ENCODE measurements around the gene CD81.

Gene CD81

GRCh38 chr11:2360081-2360642 is 16.9 kb upstream of the CD81 start:
- TF ChIP-seq TEAD4 (IDR thresholded peaks at IDR 0.05), result no peak
- no peak for TF ChIP-seq TAF1 (IDR thresholded peaks at IDR 0.05; ENCODE audit: low read depth)
- no peak for TF ChIP-seq NFIC (IDR thresholded peaks at IDR 0.05)
- TF ChIP-seq TCF12 (IDR thresholded peaks at IDR 0.05; ENCODE audit: low read depth), result no peak
- TF ChIP-seq CEBPB (IDR thresholded peaks at IDR 0.05), result no peak
- TF ChIP-seq EP300 (IDR thresholded peaks at IDR 0.05; ENCODE audit: borderline replicate concordance), result no peak
- no peak for TF ChIP-seq REST (IDR thresholded peaks at IDR 0.05; ENCODE audit: low read depth)
- TF ChIP-seq MAX (IDR thresholded peaks at IDR 0.05), result no peak
- no peak for TF ChIP-seq ZBTB7A (IDR thresholded peaks at IDR 0.05; ENCODE audit: low read depth)
- TF ChIP-seq YY1 (IDR thresholded peaks at IDR 0.05; ENCODE audit: low read depth), result no peak
- no peak for TF ChIP-seq RAD21 (IDR thresholded peaks at IDR 0.05; ENCODE audit: low read depth)
- no peak for TF ChIP-seq FOXM1 (IDR thresholded peaks at IDR 0.05; ENCODE audit: borderline replicate concordance, low read depth)
- TF ChIP-seq CREB1 (IDR thresholded peaks at IDR 0.05; ENCODE audit: low read depth), result no peak

- no peak for TF ChIP-seq EP300 (IDR thresholded peaks at IDR 0.05; ENCODE audit: borderline replicate concordance)
- TF ChIP-seq USF1 (IDR thresholded peaks at IDR 0.05), result no peak
- TF ChIP-seq TEAD4 (IDR thresholded peaks at IDR 0.05), result no peak
- TF ChIP-seq CEBPB (IDR thresholded peaks at IDR 0.05), result no peak
- no peak for TF ChIP-seq CREB1 (IDR thresholded peaks at IDR 0.05; ENCODE audit: low read depth)
- no peak for TF ChIP-seq YY1 (IDR thresholded peaks at IDR 0.05; ENCODE audit: low read depth)
- TF ChIP-seq RAD21 (IDR thresholded peaks at IDR 0.05; ENCODE audit: low read depth), result no peak
- no peak for TF ChIP-seq FOXM1 (IDR thresholded peaks at IDR 0.05; ENCODE audit: borderline replicate concordance, low read depth)
- TF ChIP-seq NFIC (IDR thresholded peaks at IDR 0.05), result no peak
- TF ChIP-seq EGR1 (IDR thresholded peaks at IDR 0.05), result no peak
- TF ChIP-seq REST (IDR thresholded peaks at IDR 0.05; ENCODE audit: low read depth), result no peak
- TF ChIP-seq TCF12 (IDR thresholded peaks at IDR 0.05; ENCODE audit: low read depth), result no peak
- TF ChIP-seq ZBTB7A (IDR thresholded peaks at IDR 0.05; ENCODE audit: low read depth), result no peak
- TF ChIP-seq TAF1 (IDR thresholded peaks at IDR 0.05; ENCODE audit: low read depth), result no peak
- no peak for TF ChIP-seq MAX (IDR thresholded peaks at IDR 0.05)
Observed at GRCh38 chr11:2361565-2361964, 15.5 kb upstream of the CD81 start.

GRCh38 chr11:2362414-2362813 is 14.7 kb upstream of the CD81 start:
- TF ChIP-seq TEAD4 (IDR thresholded peaks at IDR 0.05) (no peak), REST (IDR thresholded peaks at IDR 0.05; ENCODE audit: low read depth) (no peak), CREB1 (IDR thresholded peaks at IDR 0.05; ENCODE audit: low read depth) (no peak), TAF1 (IDR thresholded peaks at IDR 0.05; ENCODE audit: low read depth) (no peak), NFIC (IDR thresholded peaks at IDR 0.05) (no peak), CEBPB (IDR thresholded peaks at IDR 0.05) (no peak), RAD21 (IDR thresholded peaks at IDR 0.05; ENCODE audit: low read depth) (no peak), USF1 (IDR thresholded peaks at IDR 0.05) (no peak), ZBTB7A (IDR thresholded peaks at IDR 0.05; ENCODE audit: low read depth) (no peak), EP300 (IDR thresholded peaks at IDR 0.05; ENCODE audit: borderline replicate concordance) (no peak), TCF12 (IDR thresholded peaks at IDR 0.05; ENCODE audit: low read depth) (no peak), FOXM1 (IDR thresholded peaks at IDR 0.05; ENCODE audit: borderline replicate concordance, low read depth) (no peak), EGR1 (IDR thresholded peaks at IDR 0.05) (no peak)

- TF ChIP-seq MAX (IDR thresholded peaks at IDR 0.05), result no peak
- no peak for TF ChIP-seq TCF12 (IDR thresholded peaks at IDR 0.05; ENCODE audit: low read depth)
- no peak for TF ChIP-seq EP300 (IDR thresholded peaks at IDR 0.05; ENCODE audit: borderline replicate concordance)
- no peak for TF ChIP-seq TEAD4 (IDR thresholded peaks at IDR 0.05)
- TF ChIP-seq REST (IDR thresholded peaks at IDR 0.05; ENCODE audit: low read depth), result no peak
- no peak for TF ChIP-seq ZBTB7A (IDR thresholded peaks at IDR 0.05; ENCODE audit: low read depth)
- TF ChIP-seq TAF1 (IDR thresholded peaks at IDR 0.05; ENCODE audit: low read depth), result no peak
- TF ChIP-seq CEBPB (IDR thresholded peaks at IDR 0.05), result no peak
- TF ChIP-seq YY1 (IDR thresholded peaks at IDR 0.05; ENCODE audit: low read depth), result no peak
- no peak for TF ChIP-seq RAD21 (IDR thresholded peaks at IDR 0.05; ENCODE audit: low read depth)
- TF ChIP-seq NFIC (IDR thresholded peaks at IDR 0.05), result no peak
- TF ChIP-seq USF1 (IDR thresholded peaks at IDR 0.05), result no peak
- TF ChIP-seq FOXM1 (IDR thresholded peaks at IDR 0.05; ENCODE audit: borderline replicate concordance, low read depth), result no peak
Observed at GRCh38 chr11:2363130-2363529, 14.0 kb upstream of the CD81 start.

All from Ishikawa (cell line).